Right cardiac atrium (tissue), 5 donors: ENCODE data around the gene SLC26A9. TPM values are rescaled to one million over a fixed set of nuclear protein-coding genes. Genes with fewer than 3 reads are reported as not detected.

ENCODE experiments used
- ATAC-seq, 2 donors: fragments of 200-7000 bp; cut with Tn5 transposase; one replicate each; pipeline versions ENCODE4 v1.8.0 to v1.9.1; 2020; ENCODE audit warnings: moderate library complexity in 2 of 2, mild to moderate bottlenecking in 1 of 2
- DNase-seq, 3 donors: peaks; one replicate each; pipeline ENCODE4 v3.0.0-alpha.2; 2020
- H3K27ac ChIP-seq: one replicate; pipeline ENCODE4 v1.5.1; 2013; ENCODE audit warnings: mild to moderate bottlenecking, low read length, control low read depth, moderate library complexity
- H3K27me3 ChIP-seq: one replicate; pipeline ENCODE4 v1.6.1; 2013; ENCODE audit not compliant: control insufficient read depth, insufficient read depth
- H3K4me1 ChIP-seq: one replicate; pipeline ENCODE4 v1.6.1; 2013; ENCODE audit warnings: low read length; ENCODE audit not compliant: control insufficient read depth, insufficient read depth
- H3K4me3 ChIP-seq: one replicate; pipeline ENCODE4 v1.5.1; 2013; ENCODE audit warnings: low read length, control low read depth
- H3K9me3 ChIP-seq: one replicate; pipeline ENCODE4 v1.6.1; 2013; ENCODE audit warnings: low read length; ENCODE audit not compliant: control insufficient read depth
- WGBS: extraction: QIAGEN DNeasy Blood & Tissue Kit; methylation state at CpG from one replicate; pipeline ENCODE4 v1.1.7; 2013; 5-methylcytosine and 5-hydroxymethylcytosine counted together
- intact Hi-C, 4 donors: fragments of 100-400 bp; cut with DNase I; formaldehyde crosslinking; loops; one replicate each; pipeline versions ENCODE4 v1.11.0 to v1.14.0; 2022 to 2023
- polyA plus RNA-seq: library from polyadenylated mRNA; stranded (reverse); fragments of 200-250 nt; gene quantifications from one replicate; pipeline ENCODE4 v1.2.3, GENCODE V29; 2013
- total RNA-seq, 4 donors: library from RNA; stranded (reverse); fragmentation: NEBNext Ultra II Directional; extraction: Animal tissue kit (Norgen Biotek cat#: 25700); gene quantifications; one replicate each; pipeline ENCODE4 v1.2.1, GENCODE V29; 2021
- donor health status: healthy with polysubstance abuse.
- donor health status: DM: no; HTN: yes; CAD: no.
- donor health status: DM: no; HTN: no; CAD: no.
- donor health status: DM: no; HTN: yes; CAD: no; lungs with severe emphysema.
- donor health status: DM: yes; HTN: yes; CAD: no.

Gene SLC26A9
- total and polyA plus RNA-seq, 5 donors, result 7.4 to 28.7 (median 12.6) TPM

DNA sequence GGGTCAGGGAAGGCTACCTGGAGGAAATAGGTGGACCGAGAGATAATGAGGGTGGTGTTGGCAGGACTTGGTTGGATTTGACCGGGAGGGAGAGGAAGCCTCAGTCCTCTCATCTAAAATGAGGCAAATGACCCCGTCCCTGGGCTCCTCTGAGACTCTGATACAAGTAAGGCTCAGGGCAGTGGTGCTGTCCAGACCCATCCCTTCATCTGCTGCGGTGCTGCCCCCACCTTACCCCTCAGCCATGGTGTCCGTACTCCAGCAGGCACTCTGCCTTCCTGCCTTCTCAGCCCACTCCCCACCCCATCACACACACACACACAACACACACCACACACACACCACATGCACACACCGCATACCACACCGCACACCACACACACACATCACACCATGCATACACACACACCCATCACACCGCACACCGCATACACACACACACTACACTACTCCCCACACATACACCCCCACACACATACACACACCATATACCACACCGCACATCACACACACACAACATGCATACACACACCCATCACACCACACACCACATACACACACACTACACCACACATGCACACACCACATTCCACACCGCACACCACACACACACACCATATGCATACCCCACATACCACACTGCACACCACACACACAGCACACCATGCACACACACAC lies 29.4 kb upstream of the SLC26A9 start:
- ATAC-seq (no peak), DNase-seq (no peak)

DNA sequence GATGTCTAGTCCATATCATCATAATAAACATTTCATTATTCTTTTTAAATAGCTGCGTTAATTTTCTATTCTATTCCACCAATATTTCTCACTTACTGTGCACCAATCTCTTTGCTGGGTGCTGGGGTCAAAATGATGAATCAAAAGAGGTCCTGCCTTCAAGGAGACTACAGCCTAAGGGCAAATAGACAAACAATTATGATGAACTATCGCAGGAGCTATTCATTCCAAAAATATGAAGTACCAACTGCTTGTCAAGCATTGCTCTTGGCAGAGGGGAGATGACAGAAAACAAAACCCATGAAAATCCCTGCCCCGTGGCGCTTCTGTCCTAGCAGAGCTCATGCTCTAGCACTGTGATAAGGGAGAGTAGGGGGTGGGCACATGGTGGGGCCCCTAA lies 28.8 kb upstream of the SLC26A9 start:
- 67% methylated on average over 4 of the region's 4 CpGs for WGBS
- Histone ChIP-seq H3K27ac (no peak overlapping the region), H3K4me3 (no peak overlapping the region), H3K9me3 (no peaks in the 10 kb centered on the region), H3K27me3 (no peaks in the 10 kb centered on the region), H3K4me1 (peaks cover 6% of the 10 kb centered on the region)
- intact Hi-C loops, result loop anchor here (10.0 kb wide), 3 partner anchors 177 to 377 kb away; no protein-coding TSS in a partner anchor
- no peak for DNase-seq
- ATAC-seq, result no peak

More for the DNA sequence above, 29.4 kb upstream of the SLC26A9 start:
- intact Hi-C loops, result loop anchor here (10.0 kb wide), 3 partner anchors 178 to 378 kb away; no protein-coding TSS in a partner anchor
- 66% methylated on average over 11 of the region's 11 CpGs for WGBS
- Histone ChIP-seq H3K4me1 (peaks cover 7% of the 10 kb centered on the region), H3K27me3 (no peaks in the 10 kb centered on the region), H3K27ac (no peak overlapping the region), H3K4me3 (no peak overlapping the region), H3K9me3 (no peaks in the 10 kb centered on the region)

DNA sequence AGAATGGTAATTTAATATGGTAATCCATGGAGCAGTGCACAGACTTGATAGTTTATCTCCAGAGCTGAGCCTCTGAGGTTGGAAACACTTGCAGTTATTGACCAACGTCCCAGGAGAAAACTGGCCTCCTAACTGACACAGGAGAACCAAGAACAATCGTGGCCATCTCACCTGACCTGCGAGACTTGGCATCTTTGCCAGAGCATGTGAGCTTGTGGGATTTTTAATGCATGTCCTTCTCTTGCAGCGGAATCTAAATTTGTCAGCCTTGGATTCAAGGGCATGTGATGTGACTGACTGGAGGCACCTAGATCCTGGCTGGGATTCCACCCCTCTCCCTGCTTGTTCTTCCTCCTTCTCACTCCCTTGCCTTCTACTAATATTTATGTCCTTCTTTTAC lies 27.8 kb upstream of the SLC26A9 start:
- Histone ChIP-seq H3K4me3 (no peak overlapping the region), H3K27me3 (no peaks in the 10 kb centered on the region), H3K9me3 (no peaks in the 10 kb centered on the region), H3K27ac (no peak overlapping the region), H3K4me1 (peaks cover 4% of the 10 kb centered on the region)
- no peak for ATAC-seq
- no peak for DNase-seq
- intact Hi-C loops, result loop anchor here (10.0 kb wide), 3 partner anchors 176 to 376 kb away; no protein-coding TSS in a partner anchor
- 66% methylated on average over 4 of the region's 4 CpGs for WGBS

DNA sequence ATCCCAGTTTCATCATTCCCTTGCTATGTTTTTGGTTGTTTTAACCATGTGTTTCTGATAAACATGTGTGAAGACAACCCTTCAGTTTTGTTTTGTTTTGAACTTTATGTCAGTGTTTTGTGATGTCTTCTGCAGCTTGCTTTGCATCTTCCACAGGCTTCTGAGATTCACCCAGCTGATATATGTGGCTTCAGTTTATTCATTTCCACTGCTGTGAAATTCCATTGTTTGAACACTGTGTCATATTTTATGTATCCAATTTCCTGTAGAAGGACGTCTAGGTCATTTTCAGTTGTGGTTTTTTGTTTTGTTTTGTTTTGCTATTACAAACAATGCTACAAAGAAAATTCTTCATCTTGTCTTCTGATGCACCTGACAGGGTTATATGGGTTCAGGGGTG lies 27.2 kb upstream of the SLC26A9 start:
- no peaks in the 10 kb centered on the region for H3K9me3 ChIP-seq
- H3K4me3 ChIP-seq, result no peak overlapping the region
- no peaks in the 10 kb centered on the region for H3K27me3 ChIP-seq
- H3K4me1 ChIP-seq, result peaks cover 2% of the 10 kb centered on the region
- no peak overlapping the region for H3K27ac ChIP-seq
- intact Hi-C loops, result loop anchor here (10.0 kb wide), 3 partner anchors 176 to 376 kb away; no protein-coding TSS in a partner anchor
- no peak for ATAC-seq
- no peak for DNase-seq
- 31% methylated on average over 1 of the region's 1 CpG for WGBS

DNA sequence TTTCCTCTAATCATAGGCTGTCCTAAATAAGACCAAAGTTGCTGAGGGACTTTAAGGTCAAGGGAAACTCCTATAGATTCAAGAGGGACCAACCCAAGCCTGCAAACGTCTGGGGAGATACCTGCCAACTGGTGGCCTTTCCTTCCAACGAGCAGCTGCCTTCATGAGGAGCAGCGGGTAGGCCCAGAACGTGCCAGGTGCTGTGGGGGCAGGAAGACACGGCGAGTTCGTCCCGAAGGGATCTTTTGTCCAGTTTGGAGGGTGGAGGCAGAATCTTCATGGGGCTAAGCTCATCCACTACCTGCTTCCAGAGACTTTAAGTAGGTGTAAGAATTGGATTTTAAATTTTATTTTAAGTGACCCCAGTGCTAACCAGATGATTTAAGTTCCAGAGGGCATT lies 26.0 kb upstream of the SLC26A9 start:
- WGBS, result 92% methylated on average over 8 of the region's 8 CpGs
- DNase-seq (no peak), ATAC-seq (no peak)
- Histone ChIP-seq H3K27ac (no peak overlapping the region), H3K27me3 (no peaks in the 10 kb centered on the region), H3K9me3 (no peaks in the 10 kb centered on the region), H3K4me1 (peaks cover 2% of the 10 kb centered on the region), H3K4me3 (no peak overlapping the region)
- intact Hi-C loops, result no loop called here

DNA sequence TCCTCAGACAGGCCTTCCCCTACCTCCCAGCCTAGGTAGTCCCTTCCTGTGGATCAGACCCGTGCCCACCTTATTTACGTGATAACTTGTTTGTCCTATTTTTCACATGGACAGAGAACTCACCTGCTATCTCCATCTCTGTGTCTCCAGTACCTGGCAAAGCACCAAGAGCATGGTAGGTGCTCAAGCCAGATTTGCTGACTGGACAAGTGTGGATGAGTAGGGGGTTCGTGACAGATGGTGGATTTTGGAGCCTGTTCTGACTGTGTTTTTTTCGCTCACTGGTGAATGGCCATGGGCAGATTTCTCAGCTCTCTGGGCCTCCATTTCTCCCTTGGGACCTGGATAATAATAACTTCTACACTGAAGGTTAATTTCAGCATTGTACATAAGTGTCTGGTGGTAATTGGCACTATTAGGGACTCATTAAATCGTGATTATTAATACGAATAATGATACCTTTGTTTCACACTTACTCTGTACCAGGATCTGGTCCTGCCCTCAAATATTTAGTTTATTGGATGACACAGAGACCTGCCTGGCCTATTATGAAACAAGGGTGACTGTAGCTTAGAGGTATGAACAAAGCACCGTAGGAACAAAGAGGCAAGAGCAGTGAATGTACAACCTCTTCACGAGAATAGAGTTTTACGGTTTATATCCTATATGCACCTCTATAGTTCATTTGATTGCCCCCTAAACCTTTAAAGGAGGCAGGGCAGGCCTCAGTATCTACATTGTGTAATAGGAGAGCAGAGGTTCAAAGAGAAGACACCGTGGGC lies 24.5 kb upstream of the SLC26A9 start:
- intact Hi-C loops, result no loop called here

DNA sequence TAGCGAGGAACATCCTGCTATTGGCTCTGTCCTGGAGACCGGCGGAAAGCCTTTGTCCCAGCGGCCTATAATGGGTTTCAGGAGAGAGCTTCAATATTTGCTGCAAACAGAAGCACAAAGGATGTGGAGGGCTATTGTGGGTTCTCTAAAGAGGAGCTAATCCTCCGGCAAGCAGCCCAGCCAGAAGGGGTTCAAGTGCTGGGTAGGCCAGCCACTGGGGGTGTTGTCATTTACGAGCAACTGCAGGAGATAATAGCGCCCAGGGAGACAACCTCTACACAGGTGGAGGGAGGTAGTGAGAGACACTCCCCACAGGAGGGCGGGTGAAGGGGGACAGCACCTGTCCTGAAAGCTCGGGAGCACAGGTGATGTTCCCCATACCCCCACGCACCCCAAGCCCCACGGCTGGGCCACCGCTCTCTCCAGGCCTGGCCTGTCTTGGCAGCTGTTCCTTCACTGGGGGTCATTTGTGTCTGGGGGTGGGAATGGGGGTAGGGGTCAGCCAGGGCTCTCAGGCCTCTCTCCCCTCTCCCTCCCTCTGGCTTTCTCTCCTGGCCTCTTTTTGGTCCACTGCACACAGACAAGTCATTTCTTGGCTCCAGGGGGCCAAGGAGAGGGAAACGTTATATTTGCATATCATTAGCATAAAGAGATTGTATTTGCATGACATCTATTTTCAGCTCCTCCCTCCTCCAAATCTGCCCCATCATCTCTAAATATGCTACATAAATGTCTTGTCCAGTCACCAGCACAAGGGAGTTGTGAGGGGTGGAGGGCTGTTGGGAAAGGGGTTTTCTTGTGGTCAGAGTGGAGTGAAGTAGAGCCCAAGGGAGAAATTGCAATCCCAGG lies 22.0 kb upstream of the SLC26A9 start:
- peaks cover 17% of the 10 kb centered on the region for H3K4me1 ChIP-seq
- no peaks in the 10 kb centered on the region for H3K9me3 ChIP-seq
- H3K27me3 ChIP-seq, result no peaks in the 10 kb centered on the region
- intact Hi-C loops, result no loop called here
- H3K27ac ChIP-seq, result no peak overlapping the region
- ATAC-seq (no peak), DNase-seq (no peak)
- 88% methylated on average over 13 of the region's 13 CpGs for WGBS
- H3K4me3 ChIP-seq, result no peak overlapping the region

More for the DNA sequence above, 24.5 kb upstream of the SLC26A9 start:
- Histone ChIP-seq H3K27me3 (no peaks in the 10 kb centered on the region), H3K9me3 (no peaks in the 10 kb centered on the region), H3K4me1 (peaks cover 2% of the 10 kb centered on the region), H3K4me3 (no peak overlapping the region), H3K27ac (no peak overlapping the region)
- DNase-seq, result no peak
- 82% methylated on average over 10 of the region's 10 CpGs for WGBS
- no peak for ATAC-seq

DNA sequence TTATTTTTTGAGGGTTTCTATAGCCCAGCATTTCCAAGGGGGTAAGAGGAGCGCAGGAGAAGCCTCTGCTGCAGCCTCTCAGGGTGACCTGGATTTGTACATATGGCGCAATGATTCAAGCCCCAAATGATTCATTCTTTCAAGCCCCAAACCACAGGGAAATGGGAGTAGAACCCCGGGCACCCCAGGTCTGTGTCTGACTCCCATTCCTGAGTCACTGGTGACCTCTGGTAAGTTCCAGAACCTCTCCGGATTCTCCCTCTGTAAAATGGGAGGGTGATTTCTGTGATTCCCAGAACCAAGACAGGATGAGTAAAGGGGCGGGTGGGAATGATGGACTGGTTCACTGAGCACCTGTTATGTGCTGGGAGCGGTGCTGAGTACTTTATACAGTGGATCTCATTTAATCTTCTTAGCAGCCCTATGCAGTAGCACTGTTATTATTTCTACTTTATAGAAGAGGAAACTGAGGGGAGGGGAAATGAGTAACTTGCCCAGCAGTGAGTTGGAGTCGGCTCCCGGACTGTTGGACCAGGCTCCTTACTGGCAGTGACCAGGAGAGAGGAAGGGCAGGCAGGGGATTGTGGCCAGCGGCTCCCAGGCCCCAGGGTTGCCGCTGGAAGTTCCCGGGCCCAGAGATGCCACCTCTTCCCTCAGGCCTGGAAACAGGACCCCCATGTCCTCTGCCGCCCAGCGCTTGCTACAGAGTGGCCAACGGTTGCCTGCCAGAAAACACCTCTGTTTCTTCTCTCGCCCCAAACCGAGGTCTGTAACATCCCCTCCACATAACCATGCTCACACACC lies 20.3 kb upstream of the SLC26A9 start:
- H3K4me3 ChIP-seq, result no peak overlapping the region
- H3K9me3 ChIP-seq, result no peaks in the 10 kb centered on the region
- 87% methylated on average over 16 of the region's 16 CpGs for WGBS
- peaks cover 17% of the 10 kb centered on the region for H3K4me1 ChIP-seq
- no peak overlapping the region for H3K27ac ChIP-seq
- ATAC-seq (no peak), DNase-seq (peak in 1 of 3 donors; percentile 29)
- intact Hi-C loops, result loop anchor here in 1 of 4 donors (5.0 kb wide), 1 partner anchor 41 kb away; no protein-coding TSS in a partner anchor
- H3K27me3 ChIP-seq, result no peaks in the 10 kb centered on the region

DNA sequence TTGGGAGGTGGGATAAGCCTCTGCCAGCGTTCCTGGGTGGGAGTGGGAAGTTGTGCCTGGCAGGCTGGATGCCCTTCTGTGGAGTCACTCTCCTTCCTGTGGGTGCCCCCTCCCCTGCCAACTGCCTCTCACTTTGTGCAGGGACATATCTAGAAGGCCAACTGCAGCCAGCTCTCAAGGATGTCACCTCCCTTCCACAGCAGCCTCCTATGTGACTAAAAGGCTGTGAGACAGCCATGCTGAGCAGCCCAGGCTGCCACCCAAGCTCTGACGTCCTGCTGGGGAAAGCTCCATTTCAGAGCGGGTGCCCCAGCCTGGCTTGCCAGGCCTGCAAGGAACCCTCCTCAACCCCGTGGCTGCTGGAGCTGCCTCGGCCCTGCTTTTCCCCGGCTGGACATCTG lies 19.6 kb upstream of the SLC26A9 start:
- WGBS, result 70% methylated on average over 6 of the region's 6 CpGs
- no peaks in the 10 kb centered on the region for H3K27me3 ChIP-seq
- no peak overlapping the region for H3K27ac ChIP-seq
- peak in 1 of 3 donors; percentile 48 for DNase-seq
- intact Hi-C loops, result loop anchor here in 1 of 4 donors (5.0 kb wide), 1 partner anchor 41 kb away; no protein-coding TSS in a partner anchor
- no peak for ATAC-seq
- H3K4me1 ChIP-seq, result peaks cover 17% of the 10 kb centered on the region
- no peaks in the 10 kb centered on the region for H3K9me3 ChIP-seq
- no peak overlapping the region for H3K4me3 ChIP-seq
